Posterior cingulate gyrus (tissue), 11 donors: ENCODE measurements around the gene MYCN.

Experiments
- DNase-seq, 10 donors: peaks; one replicate each; pipeline versions ENCODE4 v3.0.0 to v3.0.0-alpha.2; 2020 to 2021; ENCODE audit warnings: mixed read lengths in 3 of 10
- intact Hi-C: fragments of 100-400 bp; cut with DNase I; formaldehyde crosslinking; loops from one replicate; pipeline ENCODE4 v1.15.1; 2023

The MYCN gene

GRCh38 chr2:15990151-15991101, 50.1 kb downstream of the MYCN start:
- peak in 1 of 10 donors; percentile 63 for DNase-seq
- intact Hi-C loops, result no loop called here

- DNase-seq, result no peak
- intact Hi-C loops, result no loop called here
These were observed 50.9 kb downstream of the MYCN start for GRCh38 chr2:15991231-15991630.

DNA sequence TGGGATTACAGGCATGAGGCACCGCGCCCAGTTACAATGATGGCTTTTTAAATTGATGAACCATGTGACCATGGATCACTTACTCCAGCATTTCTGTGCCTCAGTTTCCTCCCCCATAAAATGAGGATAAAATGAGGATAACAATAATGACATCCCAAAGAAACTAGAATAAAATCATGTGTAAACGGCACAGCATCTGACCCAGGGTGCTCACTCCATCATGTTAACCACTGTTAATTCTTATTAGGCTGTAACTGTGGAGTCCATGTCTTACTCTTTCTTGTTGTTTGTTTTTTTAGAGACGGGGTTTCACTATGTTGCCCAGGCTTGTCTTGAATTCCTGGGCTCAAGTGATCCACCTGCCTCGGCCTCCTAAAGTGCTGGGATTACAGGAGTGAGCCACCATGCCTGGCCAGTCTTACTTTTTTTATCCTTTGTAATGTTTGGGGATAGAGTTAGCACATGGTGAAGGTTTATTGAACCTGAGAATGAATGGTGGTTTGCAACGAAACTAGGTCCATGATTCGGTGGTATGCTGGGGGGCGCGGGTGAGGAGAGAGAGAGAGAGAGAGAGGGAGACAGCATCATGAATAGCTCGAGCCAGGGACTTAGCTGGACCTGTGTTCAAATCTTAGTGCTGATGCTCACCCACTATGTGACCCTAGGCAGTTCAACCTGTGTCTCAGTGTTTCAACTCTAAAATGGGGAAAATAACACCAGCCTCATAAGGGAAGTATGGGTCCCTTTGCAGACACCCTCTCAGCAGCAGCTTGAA, 52.3 kb downstream of the MYCN start:
- intact Hi-C loops, result no loop called here
- DNase-seq, result no peak

- no peak for DNase-seq
- intact Hi-C loops, result no loop called here
These were observed 52.9 kb downstream of the MYCN start for GRCh38 chr2:15993232-15993610.

GRCh38 chr2:15993666-15994065, 53.3 kb downstream of the MYCN start:
- DNase-seq, result no peak
- intact Hi-C loops, result no loop called here

DNA sequence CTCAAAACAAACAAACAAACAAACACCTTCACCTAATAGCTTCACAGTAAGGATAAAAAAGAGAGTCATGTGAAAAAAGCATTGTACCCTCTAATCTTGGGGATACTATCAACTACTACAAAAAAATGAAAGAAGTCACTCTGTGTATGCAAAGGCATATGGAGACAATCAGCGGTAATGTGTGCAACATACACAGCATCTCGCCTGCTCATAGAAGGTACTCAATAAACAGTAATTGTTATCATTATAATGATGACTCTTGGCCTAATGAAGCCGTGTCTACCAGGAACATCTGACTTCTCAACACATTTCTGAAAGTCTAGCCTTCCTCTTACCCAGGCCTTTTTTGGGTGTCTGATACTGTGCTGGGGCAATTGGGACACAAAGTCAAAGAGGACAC, 55.3 kb downstream of the MYCN start:
- intact Hi-C loops, result no loop called here
- no peak for DNase-seq
